GM21367 (cell line): ENCODE results near the gene TAS2R4.
"Not testable (repeated sequence)": the region's sequence is repeated elsewhere in the genome, so short reads cannot be mapped to it uniquely, and the experiment has no call there.

Experiments
- ATAC-seq: cut with Tn5 transposase; IDR thresholded peaks from one replicate; pipeline ENCODE4 v1.9.1; 2021; ENCODE audit not compliant: unreplicated experiment

Gene TAS2R4, protein sequence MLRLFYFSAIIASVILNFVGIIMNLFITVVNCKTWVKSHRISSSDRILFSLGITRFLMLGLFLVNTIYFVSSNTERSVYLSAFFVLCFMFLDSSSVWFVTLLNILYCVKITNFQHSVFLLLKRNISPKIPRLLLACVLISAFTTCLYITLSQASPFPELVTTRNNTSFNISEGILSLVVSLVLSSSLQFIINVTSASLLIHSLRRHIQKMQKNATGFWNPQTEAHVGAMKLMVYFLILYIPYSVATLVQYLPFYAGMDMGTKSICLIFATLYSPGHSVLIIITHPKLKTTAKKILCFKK

DNA sequence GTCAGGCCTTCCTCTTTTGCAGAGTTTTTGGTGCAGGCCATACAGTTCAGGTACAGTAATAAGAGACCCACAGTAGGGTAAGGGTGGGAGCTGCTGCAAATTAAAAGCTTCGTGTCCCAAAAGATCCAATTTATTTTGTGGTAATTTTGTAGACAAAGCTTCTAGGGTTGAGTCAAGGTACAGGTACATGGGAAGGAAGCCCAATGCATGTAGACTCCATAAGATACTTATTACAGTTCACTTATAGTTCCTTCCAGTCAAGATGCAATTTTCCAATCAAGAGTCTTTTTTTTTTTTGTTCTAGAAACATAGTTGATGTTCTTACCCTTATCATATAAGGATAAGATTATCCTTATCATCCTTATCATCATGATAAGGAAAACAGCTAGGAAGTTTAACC is at the start of gene TAS2R4:
Gene TAS2R4, plus strand, starts transcription at position 301 of the 400 bp plus-strand sequence. CDS start 1,815 bp downstream, outside the sequence.
- no peak for ATAC-seq

DNA sequence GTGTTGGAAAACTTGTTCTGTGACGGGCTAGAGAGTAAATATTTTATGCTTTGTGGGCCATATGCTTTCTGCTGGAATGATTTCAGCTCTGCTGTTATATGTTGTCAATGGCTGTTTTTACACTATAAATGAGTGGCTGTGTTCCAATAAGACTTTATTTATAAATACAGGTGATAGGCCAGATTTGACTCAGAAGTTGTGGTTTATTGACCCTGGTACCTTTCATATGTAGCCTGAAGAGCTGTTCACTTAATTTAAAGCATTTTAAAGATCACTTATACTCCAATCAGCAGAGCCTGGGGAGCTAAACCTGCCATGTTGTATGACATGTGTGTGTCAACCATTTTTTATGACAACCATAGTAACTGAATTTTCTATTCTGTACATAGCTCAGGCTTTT is 47.5 kb upstream of the TAS2R4 start:
- no peak for ATAC-seq

DNA sequence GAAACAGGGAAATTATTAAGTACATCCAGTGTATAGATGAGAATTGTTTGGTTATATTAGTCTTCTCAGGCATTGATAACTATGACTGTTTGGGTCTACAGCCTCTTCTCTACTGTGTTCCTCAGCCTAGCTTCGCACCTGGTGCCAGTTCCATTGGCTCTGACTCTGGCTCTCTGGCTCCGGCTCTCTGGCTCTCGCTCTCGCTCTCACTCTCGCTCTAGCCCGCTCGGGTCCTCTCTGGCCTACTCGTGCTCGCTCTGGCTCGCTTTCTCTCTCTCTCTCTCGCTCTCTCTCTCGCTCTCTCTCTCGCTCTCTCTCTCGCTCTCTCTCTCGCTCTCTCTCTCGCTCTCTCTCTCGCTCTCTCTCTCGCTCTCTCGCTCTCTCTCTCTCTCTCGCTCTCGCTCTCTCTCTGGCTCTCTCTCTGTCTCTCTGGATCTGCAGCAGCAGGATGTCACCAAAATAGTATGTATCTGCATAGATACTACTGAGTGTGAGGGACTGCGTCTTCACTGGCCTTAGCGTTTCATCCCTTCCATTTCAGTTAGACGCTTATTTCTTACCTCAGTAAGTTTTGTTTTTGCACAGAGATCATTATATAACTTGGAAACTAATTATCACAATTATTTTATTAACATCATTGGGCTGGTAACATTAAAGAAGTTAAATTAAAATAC is 44.9 kb upstream of the TAS2R4 start:
- ATAC-seq = no peak

DNA sequence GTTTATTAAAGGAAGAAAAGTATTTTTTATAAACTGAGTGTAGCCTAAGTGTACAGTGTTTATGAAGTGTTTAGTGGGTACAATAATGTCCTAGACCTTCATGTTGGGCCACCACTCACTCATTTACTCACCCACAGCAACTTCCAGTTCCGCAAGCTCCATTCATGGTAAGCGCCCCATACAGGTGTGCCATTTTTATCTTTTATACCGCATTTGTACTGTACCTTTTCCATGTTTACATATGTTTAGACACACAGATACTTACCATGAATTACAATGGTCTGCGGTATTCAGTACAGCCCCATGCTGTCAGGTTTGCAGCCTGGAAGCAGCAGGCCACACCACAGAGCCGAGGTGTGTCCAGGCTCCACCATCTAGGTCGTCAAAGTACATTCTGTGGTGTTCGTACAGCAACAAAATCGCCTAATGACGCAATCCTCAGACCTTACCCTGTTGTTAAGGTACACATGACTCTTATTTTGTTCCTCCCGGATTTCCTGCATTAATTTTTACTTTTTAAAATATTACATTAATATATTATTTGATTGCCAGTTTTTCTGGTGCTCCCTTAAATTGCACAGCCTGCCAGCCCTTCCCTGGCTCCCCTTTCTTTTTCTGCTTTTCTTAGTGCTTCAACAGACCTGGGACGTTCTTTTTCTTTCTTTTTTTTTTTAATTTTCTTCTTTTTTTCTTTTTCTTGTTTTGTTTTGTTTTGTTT is 39.2 kb upstream of the TAS2R4 start:
- no peak for ATAC-seq

DNA sequence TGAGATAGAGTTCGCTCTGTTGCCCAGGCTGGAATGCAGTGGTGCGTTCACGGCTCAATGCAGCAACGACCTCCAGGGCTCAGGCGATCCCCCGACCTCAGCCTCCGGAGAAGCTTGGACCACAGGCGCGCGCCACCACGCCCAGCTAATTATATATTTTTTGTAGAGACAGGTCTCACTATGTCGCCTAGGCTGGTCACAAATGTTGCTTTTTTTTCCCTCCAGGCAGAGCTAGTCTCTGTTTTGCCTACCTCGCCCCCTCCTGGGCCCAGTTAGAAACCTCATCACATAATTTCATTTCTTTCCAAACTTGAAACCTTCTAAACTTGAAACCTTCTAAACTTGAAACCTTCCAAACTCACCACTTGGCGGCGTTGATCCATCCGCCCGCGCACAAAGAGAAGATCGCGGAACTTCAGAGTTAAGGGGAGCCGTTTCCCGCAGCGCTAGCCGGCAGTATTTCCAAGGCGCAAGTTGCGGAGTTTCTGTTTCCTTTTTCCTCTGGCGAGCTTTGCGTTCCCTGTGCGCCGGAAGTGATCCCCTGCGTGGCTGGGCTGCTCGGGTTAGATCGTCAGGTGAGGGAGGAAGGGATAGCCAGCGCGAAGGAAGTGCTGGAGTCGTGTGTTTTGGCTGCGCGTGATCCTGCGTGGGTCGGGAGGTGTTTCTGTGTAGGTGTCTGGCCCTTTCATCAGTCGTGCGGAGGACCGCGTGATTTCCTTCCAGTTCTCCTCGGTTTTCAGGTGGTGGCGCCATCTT is 38.5 kb upstream of the TAS2R4 start, which contains the start of gene SSBP1:
Gene SSBP1, plus strand, starts transcription at position 523 of the 756 bp plus-strand sequence. CDS start 809 bp downstream, outside the sequence.
- ATAC-seq = peak; percentile 92

DNA sequence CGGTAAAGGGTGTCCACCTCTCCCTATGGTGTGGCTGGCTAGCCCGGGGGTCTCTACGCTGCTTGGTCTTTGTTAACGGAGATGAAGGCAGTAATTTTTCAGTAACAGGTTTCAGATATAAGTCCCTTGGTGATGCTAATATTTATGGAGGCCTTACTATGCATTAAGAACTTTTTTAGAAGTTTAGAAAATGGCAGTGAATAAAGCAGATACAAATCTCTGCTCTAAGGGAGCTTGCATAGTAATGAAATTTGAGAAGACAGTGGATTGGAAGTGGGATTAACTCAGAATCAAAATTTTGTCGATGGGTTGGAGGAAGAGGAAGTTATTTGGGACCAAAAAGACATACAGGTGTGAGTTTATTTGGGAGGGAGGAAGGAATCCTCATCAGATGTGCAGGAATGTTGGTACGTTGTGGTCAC is 37.9 kb upstream of the TAS2R4 start:
- no peak for ATAC-seq

DNA sequence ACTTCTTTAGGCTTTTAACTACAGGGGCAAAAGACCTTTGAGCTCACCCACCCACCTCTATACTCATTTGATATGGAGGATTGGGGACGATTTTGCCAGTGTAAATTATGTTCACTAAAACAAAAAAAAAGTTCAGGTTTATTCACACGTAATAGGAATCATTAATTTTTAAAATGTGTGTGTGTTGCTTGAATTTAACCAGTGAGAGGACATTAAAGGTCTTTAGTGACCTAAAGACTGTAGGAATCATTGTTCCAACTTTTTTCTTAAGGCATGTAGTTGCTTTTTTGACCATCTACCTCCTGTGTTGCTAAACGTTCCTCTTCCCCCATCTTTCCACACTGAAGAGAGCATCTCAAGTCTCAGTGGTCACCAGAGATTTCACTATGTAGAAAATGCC is 37.2 kb upstream of the TAS2R4 start:
- no peak for ATAC-seq

DNA sequence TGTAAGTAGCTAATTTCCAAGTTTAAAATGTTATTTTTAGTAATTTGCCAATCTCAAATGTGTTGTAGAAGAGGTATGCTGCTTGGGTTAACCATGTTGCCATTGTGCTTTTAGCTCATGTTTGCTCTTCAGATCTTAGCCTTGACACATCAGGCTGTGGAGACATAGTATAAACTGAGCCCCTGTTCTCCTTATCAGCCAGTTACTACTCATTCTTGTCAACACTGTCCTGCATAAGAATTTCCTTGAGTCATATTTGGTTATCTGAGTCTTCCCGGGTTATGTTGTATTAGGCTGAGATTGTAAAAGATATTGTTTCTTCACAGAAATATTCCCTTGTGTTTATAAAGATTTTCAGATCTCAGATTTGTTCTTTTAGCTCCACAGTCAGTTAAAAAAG is 34.2 kb upstream of the TAS2R4 start:
- ATAC-seq = no peak

DNA sequence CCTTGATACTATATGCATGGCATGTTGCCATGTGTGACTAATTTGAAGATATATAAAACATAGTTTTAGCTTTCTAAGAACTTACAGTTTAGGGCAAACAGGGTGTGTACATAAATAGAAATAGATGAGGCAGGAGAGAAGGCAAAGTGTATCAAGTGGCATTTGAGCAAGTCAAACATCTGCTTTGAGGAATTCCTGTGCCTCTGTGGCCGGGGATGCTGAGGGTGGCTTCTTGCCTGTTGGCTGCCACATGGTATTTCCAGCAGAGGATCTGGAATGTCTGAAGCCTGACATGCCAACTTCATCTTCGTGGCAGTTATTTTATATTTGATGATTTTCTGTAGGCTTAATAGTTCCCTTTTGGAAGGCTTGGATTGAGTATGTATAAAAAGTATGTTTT is 32.3 kb upstream of the TAS2R4 start:
- no peak for ATAC-seq

DNA sequence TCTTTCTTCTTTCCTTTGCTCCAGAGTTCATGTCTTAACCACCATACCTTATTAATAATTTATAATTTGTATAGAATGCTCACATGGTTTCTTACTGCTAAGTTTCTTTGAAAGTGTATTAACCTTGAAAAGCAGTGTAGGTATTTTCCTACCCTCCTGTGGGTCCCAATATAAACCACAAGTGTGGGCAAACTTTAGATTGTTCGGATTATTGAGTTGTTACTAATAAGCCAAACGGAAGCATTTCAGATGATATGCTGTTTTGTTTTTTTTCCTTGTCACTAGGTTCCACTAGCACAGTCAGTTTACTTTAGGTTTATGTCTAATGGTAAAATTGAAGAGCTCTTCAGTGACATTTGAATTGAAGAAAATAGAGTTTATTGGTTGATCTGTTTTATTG is 28.1 kb upstream of the TAS2R4 start:
- no peak for ATAC-seq

DNA sequence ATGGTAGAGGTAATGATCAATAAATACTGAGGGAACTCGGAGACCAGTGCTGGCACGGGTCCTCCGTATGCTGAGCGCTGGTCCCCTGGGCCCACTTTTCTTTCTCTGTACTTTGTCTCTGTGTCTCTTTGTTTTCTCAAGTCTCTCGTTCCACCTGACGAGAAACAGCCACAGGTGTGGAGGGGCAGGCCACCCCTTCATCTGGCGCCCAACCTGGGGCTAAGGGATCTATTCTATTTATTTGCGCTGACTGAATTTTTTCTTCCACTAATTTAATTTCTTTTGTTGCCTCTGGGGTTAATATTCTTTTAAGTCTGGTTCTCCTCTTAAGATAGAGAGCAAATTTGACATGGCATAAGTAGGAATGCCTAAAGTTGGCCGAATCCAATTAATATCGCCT is 24.6 kb upstream of the TAS2R4 start:
- ATAC-seq = not testable (repeated sequence)

DNA sequence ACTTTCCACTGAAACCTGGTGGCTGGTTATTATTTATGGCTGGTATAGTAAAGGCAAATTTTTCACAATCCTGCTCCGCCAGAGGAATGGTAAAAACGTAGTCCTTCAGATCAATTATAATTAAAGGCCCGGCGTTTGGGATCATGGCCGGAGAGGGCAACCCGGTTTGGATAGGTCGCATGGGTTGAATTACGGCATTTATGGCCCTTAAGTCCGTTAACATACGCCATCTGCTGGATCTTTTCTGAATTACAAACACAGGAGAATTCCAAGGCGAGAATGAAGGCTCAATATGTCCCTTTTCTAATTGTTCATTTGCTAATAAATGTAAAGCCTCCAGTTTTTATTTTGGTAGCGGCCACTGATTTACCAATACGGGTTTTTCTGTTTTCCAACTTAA is 23.8 kb upstream of the TAS2R4 start:
- no peak for ATAC-seq

DNA sequence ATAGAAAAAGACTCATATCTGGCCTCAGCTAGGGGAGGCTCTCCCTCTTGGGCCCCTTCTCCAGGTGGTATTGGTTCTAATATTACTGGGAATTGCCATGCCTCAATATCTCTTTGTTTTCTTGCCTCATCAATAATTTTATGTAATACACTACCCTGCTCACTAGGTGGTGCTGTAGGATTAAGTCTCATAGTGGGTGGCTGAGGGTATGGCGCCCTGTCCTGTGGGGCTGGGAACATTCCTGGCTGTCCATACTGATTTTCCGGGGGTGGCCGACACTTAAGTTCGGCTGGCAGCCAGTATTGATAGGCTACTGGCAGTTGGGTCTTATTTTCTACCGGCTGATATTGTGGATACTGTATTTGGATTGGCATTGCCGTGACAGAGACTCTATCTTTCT is 21.5 kb upstream of the TAS2R4 start:
- ATAC-seq = no peak

DNA sequence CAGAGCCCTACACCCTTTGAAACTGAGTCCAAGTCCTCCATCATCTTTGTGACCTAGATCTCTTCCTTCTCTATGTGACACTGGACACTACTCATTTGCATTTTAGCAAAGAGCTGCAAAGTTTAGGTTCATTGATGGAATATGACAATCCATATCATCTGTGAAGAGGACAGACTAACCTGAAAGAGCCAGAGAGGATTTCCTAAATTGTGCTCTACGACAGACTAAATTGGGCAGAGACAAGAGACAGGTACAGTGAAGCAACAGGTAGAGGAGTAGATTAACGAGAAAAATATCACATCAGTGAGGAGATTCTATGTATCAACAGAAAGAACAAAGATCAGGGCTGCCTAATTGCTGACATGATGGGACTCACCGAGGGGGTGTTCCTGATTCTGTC is 12.7 kb upstream of the TAS2R4 start, which contains the start of gene TAS2R3:
Gene TAS2R3, plus strand, starts transcription at position 301 of the 400 bp plus-strand sequence. Its CDS starts 62 bp downstream, at position 363.
- ATAC-seq = no peak

DNA sequence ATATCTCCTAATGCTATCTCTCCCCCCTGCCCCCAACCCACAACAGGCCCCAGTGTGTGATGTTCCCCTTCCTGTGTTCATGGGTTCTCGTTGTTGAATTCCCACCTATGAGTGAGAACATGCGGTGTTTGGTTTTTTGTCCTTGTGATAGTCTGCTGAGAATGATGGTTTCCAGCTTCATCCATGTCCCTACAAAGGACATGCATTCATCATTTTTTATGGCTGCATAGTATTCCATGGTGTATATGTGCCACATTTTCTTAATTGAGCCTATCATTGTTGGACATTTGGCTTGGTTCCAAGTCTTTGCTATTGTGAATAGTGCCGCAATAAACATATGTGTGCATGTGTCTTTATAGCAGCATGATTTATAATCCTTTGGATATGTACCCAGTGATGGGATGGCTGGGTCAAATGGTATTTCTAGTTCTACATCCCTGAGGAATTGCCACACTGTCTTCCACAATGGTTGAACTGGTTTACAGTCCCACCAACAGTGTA is 6.3 kb upstream of the TAS2R4 start:
- not testable (repeated sequence) for ATAC-seq

DNA sequence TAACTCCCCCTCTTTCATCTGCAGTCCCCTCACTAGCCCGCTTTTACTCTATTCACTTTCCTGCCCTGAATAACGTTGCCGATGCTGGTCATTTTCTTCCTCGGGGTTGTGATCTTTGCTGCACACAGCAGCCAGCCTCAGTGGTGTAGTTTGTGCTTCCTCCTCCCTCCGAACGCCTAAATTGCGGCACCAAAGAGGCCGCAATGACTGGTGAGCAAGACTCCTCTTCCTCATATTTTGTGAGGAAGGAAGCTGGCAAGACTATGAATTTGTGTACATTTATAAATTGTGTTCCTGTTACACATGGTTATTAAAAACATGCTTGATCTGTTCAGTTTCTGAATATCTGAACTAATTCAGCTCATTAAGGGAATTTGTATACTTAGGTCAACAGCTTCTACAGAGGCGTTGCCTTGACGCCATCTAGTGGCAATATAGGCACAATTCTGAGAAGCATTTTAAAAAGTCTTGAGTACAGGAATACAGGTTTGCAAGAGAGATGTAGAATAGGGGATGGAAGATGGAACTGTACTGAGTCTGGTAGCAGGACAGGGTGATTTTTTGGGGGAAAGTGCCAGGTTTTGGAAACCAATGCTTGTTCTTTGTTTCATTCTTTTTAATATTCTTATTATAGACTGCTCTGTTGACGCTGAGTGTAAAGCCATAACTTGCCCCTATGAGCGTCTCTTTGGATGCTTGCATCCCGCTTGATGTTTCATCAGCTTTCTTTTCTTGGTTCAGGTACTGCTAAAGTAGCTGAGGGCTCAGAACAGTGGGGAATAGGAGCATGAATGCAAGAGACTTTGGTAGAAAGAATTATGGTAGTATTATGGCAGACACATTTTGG is 9.5 kb downstream of the TAS2R4 start:
- peak; percentile 90 for ATAC-seq

DNA sequence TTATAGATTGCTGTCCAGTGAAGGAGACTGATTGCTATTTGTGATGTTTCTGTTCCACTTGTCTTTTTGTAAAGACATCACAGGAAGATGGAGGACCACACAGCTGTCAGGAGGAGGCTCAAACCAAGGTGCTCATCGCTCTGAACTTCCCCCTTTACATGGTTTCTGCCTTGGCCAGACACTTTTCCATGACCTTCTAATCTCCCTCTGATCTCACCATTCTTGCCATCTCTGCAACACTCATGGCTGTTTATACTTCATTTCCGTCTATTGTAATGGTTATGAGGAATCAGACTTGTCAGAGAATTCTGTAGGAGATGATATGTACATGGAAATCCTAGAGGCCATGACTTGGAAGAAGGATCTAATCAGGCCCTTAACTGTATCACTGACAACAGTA is 11.8 kb downstream of the TAS2R4 start:
- ATAC-seq = no peak

DNA sequence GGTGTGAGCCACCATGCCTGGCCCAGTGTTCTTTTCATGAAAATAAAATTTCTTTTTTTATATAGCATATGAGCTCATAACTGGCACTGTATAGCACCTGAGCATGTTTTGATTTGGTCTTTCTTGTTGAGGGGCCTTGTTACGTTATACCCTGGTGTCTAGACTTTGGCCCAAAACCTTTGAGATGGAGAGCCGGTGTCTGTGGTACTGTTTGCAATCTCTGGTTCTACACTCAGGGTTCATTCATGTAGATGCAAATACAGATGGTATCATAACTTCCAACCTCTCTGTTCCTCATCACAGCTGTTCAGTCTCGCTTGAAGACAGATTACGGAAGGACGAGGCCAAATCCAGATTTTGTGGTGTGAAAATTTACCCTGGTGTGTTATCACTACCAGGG is 13.4 kb downstream of the TAS2R4 start, which contains the start of gene TAS2R5:
Gene TAS2R5, plus strand, starts transcription at position 301 of the 400 bp plus-strand sequence. CDS start 145 bp downstream, outside the sequence.
- ATAC-seq = no peak

DNA sequence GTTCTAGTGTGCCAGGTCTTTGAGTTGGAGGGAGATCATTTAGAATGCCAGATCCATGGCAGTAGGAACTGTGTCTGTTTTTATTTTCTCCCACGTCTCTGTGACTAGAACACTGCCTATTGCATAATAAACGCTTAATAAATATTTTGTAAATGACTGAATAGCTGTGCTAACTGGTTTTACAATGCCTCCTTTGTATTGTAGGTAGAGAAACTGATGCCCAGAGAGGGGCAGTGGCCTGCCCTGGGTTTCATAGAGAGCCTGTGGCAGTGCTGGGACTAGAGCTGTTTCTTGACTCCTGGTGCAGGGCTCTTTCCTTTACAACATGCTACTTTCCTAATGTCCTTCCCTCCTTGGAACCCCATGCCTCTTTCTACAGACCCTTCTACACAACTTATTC is 16.1 kb downstream of the TAS2R4 start:
- ATAC-seq = no peak

DNA sequence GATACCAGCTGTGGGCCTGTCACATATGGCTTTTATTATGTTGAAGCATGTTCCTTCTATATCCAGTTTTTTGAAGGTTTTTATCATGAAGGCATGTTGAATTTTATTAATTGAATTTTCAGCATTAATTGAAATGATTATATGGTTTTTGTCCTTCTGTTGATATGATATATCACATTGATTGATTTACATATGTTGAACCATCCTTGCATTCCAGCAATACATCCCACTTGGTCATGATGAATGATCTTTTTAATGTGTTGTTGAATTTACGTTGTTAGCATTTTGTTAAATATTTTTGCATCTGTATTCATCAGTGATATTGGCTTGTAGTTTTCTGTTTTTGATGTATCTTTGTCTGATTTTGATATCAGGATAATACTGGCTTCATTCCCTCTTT is 43.6 kb downstream of the TAS2R4 start:
- no peak for ATAC-seq
